Skin epidermis (tissue), 12 donors: ENCODE data around the gene PPA2.

Experiments used
- H3K27ac ChIP-seq, 21 experiments: fragments of 200-600 bp; sonication (generic) in 11 of 21; one replicate each; pipeline ENCODE4 v1.5.0; 2020; ENCODE audit warnings: mild to moderate bottlenecking in 3 of 21, inconsistent platforms in 2 of 21, moderate library complexity in 2 of 21
- H3K4me3 ChIP-seq, 7 experiments: fragments of 200-600 bp; sonication (generic) in 2 of 7; one replicate each; pipeline ENCODE4 v1.5.0; 2020; ENCODE audit warnings: inconsistent platforms in 2 of 7, mild to moderate bottlenecking in 2 of 7, moderate library complexity in 1 of 7

The PPA2 gene

GRCh38 chr4:105344141-105344540 lies 129.7 kb downstream of the PPA2 start:
- no peak overlapping the region for H3K4me3 ChIP-seq
- no peak overlapping the region for H3K27ac ChIP-seq

- no peak overlapping the region for H3K4me3 ChIP-seq
- H3K27ac ChIP-seq: no peak overlapping the region
Observed at GRCh38 chr4:105343146-105343931, 130.5 kb downstream of the PPA2 start.

GRCh38 chr4:105329081-105329480 lies 144.8 kb downstream of the PPA2 start:
- no peak overlapping the region for H3K4me3 ChIP-seq
- H3K27ac ChIP-seq: no peak overlapping the region

- no peak overlapping the region for H3K27ac ChIP-seq
- H3K4me3 ChIP-seq: no peak overlapping the region
Observed at GRCh38 chr4:105327956-105328355, 145.9 kb downstream of the PPA2 start.

GRCh38 chr4:105327222-105327621 lies 146.6 kb downstream of the PPA2 start:
- H3K4me3 ChIP-seq: no peak overlapping the region
- H3K27ac ChIP-seq: no peak overlapping the region
